ENCODE measurements around the gene THSD4.

DNA sequence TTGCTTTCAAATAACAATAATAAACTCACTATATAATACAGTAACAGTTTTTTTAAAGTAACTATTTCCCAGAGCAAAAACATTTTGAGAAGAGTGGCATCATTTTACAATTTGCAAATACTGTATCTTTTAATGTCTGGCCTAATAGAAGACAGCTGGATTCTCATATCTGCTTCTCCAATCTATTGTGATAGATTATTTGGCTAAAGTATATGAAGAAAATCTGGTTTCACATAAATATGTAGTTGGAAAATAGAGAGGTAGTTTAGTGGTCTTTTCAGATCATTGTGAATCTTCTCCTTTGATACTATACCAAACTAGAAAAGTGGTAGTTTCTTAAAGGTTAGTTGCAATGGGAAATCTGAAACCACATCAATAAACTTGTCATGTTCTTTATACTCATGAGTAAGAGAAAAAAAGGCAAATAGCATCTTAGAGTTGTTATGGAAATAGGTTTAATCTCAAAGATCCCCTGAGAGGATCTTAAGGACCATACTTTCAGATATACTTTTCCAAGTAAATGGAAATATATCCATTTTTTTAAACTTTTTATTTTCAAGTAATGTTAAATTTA lies 570.2 kb downstream of the THSD4 start:
- TF ChIP-seq, protein P1, sequence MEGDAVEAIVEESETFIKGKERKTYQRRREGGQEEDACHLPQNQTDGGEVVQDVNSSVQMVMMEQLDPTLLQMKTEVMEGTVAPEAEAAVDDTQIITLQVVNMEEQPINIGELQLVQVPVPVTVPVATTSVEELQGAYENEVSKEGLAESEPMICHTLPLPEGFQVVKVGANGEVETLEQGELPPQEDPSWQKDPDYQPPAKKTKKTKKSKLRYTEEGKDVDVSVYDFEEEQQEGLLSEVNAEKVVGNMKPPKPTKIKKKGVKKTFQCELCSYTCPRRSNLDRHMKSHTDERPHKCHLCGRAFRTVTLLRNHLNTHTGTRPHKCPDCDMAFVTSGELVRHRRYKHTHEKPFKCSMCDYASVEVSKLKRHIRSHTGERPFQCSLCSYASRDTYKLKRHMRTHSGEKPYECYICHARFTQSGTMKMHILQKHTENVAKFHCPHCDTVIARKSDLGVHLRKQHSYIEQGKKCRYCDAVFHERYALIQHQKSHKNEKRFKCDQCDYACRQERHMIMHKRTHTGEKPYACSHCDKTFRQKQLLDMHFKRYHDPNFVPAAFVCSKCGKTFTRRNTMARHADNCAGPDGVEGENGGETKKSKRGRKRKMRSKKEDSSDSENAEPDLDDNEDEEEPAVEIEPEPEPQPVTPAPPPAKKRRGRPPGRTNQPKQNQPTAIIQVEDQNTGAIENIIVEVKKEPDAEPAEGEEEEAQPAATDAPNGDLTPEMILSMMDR (IDR thresholded peaks at IDR 0.05; ENCODE audit: low read length): no peak
- TF ChIP-seq EZH2phosphoT487 (IDR thresholded peaks at IDR 0.05; ENCODE audit: low read length) (no peak), EZH2 (optimal IDR thresholded peaks at IDR 0.05; ENCODE audit: low read depth, low read length) (no peak)

All from MM.1S (cell line).